ENCODE data around the gene ITGAD. TPM values are rescaled to one million over a fixed set of nuclear protein-coding genes. Genes with fewer than 3 reads are reported as not detected.

ITGAD gene
- total RNA-seq, 2 experiments from 2014 or later = not detected

DNA sequence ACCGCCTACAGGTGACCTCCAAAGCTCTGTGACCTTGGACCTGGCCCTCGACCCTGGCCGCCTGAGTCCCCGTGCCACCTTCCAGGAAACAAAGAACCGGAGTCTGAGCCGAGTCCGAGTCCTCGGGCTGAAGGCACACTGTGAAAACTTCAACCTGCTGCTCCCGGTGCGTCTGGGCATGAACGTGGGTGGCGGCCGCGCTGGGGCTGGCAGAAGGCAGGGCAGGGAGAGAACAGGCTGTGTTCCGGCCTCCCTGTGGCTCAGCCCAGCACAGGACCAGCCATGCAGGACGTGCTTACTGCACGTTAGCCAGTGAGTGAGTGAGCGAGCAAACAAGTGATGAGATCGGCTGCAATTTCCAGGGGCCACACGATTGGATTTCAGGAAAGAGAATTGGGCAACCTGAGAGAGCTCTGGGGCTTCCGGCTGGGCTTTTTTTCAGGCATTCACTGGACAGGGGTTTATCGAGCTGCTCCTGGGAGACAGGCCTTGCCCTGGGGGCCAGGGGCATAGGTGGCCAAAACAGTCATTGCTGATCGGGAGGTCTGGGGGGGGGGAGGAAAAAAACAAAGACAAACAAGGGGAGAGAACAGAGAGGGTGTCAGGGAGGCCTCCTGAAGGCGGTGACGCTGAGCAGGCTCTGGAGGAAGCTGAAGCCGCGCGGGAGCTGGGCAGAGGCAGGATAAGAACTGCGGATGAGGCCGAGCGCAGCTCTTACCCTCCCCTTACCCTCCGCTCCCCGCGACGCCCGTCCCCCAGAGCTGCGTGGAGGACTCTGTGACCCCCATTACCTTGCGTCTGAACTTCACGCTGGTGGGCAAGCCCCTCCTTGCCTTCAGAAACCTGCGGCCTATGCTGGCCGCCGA is 21.3 kb upstream of the ITGAD start:
- Mint-ChIP-seq H3K4me3 (no peak overlapping the region), H3K27ac (no peak overlapping the region), H3K27me3 (no peaks in the 10 kb centered on the region), H3K9me3 (ENCODE audit: low read depth) (no peaks in the 10 kb centered on the region), H3K36me3 (ENCODE audit: low read depth) (no peaks in the 10 kb centered on the region), H3K4me1 (peaks cover 7% of the 10 kb centered on the region)
- ChIA-PET POLR2A (no interaction called here), CTCF (no interaction called here)
- no peak for ATAC-seq
- intact Hi-C loops (cut with DNase I, micrococcal nuclease) = no loop called here
- no peak for DNase-seq

DNA sequence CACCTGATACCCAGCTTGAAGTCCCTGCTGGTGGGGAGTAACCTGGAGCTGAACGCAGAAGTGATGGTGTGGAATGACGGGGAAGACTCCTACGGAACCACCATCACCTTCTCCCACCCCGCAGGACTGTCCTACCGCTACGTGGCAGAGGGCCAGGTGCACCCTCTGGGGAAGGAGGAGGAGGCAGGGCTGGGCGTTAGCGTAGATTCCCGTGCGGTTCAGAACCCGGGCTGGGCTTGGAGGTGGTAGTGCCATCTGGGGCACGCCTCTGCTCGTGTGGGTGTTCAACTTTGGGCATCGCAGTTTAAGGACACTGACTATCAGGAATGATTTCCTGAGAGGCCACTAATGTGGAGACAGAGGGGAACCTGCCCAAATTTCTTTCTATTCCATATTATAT is 19.9 kb upstream of the ITGAD start:
- ChIA-PET CTCF (interaction anchor here (2.3 kb wide), 1 partner anchor 10 kb away, joined by 11 read pairs; no protein-coding TSS in a partner anchor), POLR2A (no interaction called here)
- ATAC-seq = no peak
- Mint-ChIP-seq H3K27ac (no peak overlapping the region), H3K27me3 (no peaks in the 10 kb centered on the region), H3K4me1 (no peaks in the 10 kb centered on the region), H3K4me3 (no peak overlapping the region), H3K36me3 (ENCODE audit: low read depth) (no peaks in the 10 kb centered on the region), H3K9me3 (ENCODE audit: low read depth) (no peaks in the 10 kb centered on the region)
- DNase-seq = no peak
- intact Hi-C loops (cut with DNase I, micrococcal nuclease) = no loop called here

DNA sequence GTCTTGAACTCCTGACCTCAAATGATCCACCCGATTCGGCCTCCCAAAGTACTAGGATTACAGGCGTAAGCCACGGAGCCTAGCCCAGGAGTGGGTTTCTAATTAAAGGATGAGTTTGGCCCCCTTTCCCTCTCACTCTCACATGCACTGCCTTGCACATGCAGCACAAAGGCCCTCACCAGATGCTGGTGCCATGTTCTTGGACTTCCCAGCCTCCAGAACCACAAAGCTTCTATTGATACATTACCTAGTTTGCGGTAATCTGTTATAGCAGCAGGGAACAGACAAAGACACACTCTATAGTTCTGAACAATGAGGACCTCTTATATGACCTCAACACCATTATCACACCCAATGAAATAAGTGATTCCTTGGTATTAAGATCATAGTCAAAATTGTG is 17.9 kb upstream of the ITGAD start:
- Mint-ChIP-seq H3K9me3 (ENCODE audit: low read depth) (no peaks in the 10 kb centered on the region), H3K36me3 (ENCODE audit: low read depth) (no peaks in the 10 kb centered on the region), H3K27ac (no peak overlapping the region), H3K4me1 (no peaks in the 10 kb centered on the region), H3K27me3 (no peaks in the 10 kb centered on the region), H3K4me3 (no peak overlapping the region)
- ATAC-seq = no peak
- ChIA-PET POLR2A (no interaction called here), CTCF (interaction anchor here (1.0 to 1.4 kb wide), 2 partner anchors 10 to 81 kb away, joined by 3 to 5 read pairs; no protein-coding TSS in a partner anchor)
- intact Hi-C loops (cut with DNase I, micrococcal nuclease) = no loop called here
- DNase-seq = no peak

DNA sequence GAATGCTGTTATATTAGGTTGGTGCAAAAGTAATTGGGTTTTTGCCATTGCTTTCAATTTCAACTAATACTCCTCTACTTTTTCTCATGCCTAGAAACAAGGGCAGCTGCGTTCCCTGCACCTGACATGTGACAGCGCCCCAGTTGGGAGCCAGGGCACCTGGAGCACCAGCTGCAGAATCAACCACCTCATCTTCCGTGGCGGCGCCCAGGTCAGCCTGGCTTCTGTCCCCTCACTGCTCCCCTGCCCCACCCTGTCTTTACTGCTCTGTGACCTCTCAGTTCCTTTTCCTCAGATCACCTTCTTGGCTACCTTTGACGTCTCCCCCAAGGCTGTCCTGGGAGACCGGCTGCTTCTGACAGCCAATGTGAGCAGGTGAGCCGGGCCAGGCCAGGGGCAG is 16.4 kb upstream of the ITGAD start:
- no peak overlapping the region for H3K4me3 Mint-ChIP-seq
- H3K27ac Mint-ChIP-seq = no peak overlapping the region
- no peaks in the 10 kb centered on the region for H3K36me3 Mint-ChIP-seq (ENCODE audit: low read depth)
- H3K27me3 Mint-ChIP-seq = no peaks in the 10 kb centered on the region
- DNase-seq = no peak
- intact Hi-C loops (cut with DNase I, micrococcal nuclease) = no loop called here
- no peak for ATAC-seq
- ChIA-PET POLR2A (no interaction called here), CTCF (interaction anchor here (1.4 kb wide), 1 partner anchor 9 kb away, joined by 5 read pairs; no protein-coding TSS in a partner anchor)
- no peaks in the 10 kb centered on the region for H3K4me1 Mint-ChIP-seq
- H3K9me3 Mint-ChIP-seq (ENCODE audit: low read depth) = no peaks in the 10 kb centered on the region

DNA sequence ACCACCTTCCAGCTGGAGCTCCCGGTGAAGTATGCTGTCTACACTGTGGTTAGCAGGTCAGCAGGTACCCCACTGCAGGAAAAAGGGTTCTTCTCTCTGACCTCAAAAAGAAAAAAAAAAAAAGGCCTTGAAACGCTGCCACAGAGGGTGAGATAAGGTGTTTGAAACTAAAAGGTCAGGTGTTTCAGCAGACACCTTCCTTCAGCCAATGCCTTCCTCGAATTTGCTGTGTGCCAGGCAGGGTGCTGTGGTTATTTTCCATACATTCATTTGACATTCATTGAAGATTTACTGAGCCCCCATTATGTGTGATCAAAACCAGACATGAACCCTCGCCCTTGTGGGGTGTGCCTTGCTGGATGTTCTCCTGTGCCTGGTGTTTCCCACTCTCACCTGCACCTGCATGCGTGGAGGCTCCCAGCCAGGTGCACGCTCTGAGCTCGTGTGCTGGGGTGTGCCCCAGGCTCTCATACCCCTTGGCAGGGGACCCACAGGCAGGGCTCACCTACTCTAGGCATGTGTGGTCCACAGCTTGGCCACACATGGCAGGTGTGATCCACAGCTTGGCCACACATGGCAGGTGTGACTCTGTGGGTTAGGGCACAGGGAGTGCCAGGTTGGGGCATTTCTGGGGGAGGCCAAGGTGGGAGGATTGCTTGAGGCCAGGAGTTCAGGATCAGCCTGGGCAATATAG is 15.8 kb upstream of the ITGAD start:
- intact Hi-C loops (cut with DNase I, micrococcal nuclease) = no loop called here
- H3K9me3 Mint-ChIP-seq (ENCODE audit: low read depth) = no peaks in the 10 kb centered on the region
- H3K27me3 Mint-ChIP-seq = no peaks in the 10 kb centered on the region
- H3K4me1 Mint-ChIP-seq = no peaks in the 10 kb centered on the region
- CTCF ChIA-PET = interaction anchor here (0.6 kb wide), 1 partner anchor 434 kb away, joined by 3 read pairs; no protein-coding TSS in a partner anchor
- ATAC-seq (no peak), DNase-seq (no peak)
- H3K36me3 Mint-ChIP-seq (ENCODE audit: low read depth) = no peaks in the 10 kb centered on the region
- no peak overlapping the region for H3K27ac Mint-ChIP-seq
- POLR2A ChIA-PET = no interaction called here
- no peak overlapping the region for H3K4me3 Mint-ChIP-seq

DNA sequence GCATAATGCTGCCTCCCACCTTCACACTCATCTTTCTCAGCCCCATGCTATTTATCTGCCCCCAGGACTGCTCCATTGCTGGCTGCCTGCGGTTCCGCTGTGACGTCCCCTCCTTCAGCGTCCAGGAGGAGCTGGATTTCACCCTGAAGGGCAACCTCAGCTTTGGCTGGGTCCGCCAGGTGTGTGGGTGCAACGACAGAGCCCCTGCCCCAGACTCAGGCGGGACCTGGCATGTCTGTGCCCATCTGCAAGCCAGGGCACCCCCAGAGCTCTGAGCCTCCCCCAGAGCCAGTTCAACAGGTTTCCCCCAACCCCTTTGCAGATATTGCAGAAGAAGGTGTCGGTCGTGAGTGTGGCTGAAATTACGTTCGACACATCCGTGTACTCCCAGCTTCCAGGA is 12.9 kb upstream of the ITGAD start:
- intact Hi-C loops (cut with DNase I, micrococcal nuclease) = loop anchor here in 1 of 2 experiments (10.0 kb wide), 1 partner anchor 165 kb away; the partner anchor contains the start of genes PYDC1 and TRIM72
- ChIA-PET POLR2A (no interaction called here), CTCF (no interaction called here)
- Mint-ChIP-seq H3K4me1 (peaks cover 3% of the 10 kb centered on the region), H3K36me3 (ENCODE audit: low read depth) (no peaks in the 10 kb centered on the region), H3K4me3 (no peak overlapping the region), H3K27me3 (peaks cover 5% of the 10 kb centered on the region), H3K9me3 (ENCODE audit: low read depth) (no peaks in the 10 kb centered on the region), H3K27ac (no peak overlapping the region)
- ATAC-seq = no peak
- DNase-seq = no peak

DNA sequence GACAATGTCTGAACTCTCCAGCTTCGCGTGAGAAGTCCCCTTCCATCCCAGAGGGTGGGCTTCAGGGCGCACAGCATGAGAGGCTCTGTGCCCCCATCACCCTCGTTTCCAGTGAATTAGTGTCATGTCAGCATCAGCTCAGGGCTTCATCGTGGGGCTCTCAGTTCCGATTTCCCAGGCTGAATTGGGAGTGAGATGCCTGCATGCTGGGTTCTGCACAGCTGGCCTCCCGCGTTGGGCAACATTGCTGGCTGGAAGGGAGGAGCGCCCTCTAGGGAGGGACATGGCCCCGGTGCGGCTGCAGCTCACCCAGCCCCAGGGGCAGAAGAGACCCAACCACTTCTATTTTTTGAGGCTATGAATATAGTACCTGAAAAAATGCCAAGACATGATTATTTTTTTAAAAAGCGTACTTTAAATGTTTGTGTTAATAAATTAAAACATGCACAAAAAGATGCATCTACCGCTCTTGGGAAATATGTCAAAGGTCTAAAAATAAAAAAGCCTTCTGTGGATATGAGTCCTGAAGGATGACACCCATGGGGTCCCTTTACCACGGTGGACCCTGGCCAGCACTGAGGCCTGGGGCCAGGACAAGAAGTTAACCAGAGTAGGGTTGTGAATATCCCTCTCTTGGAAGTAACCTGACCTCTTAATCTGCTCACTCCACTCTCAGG is 10.5 kb upstream of the ITGAD start:
- peak; percentile 85 for DNase-seq
- ATAC-seq = peak; percentile 63
- Mint-ChIP-seq H3K27me3 (peaks cover 9% of the 10 kb centered on the region), H3K9me3 (ENCODE audit: low read depth) (no peaks in the 10 kb centered on the region), H3K27ac (no peak overlapping the region), H3K4me3 (no peak overlapping the region), H3K36me3 (ENCODE audit: low read depth) (no peaks in the 10 kb centered on the region), H3K4me1 (peaks cover 25% of the 10 kb centered on the region)
- CTCF ChIA-PET = interaction anchor here (0.6 to 2.5 kb wide), 8 partner anchors 9 to 397 kb away, joined by 3 to 11 read pairs (median 3); partner anchors contain the start of gene HSD3B7
- intact Hi-C loops (cut with DNase I, micrococcal nuclease) = loop anchor here (2.0 to 10.0 kb wide), 2 partner anchors 166 to 168 kb away; partner anchors contain the start of genes PYDC1 (in 2 of the 2) and TRIM72 (in 1 of the 2)
- POLR2A ChIA-PET = interaction anchor here (0.9 to 1.5 kb wide), 3 partner anchors 182 to 202 kb away, joined by 3 to 7 read pairs (median 5); no protein-coding TSS in a partner anchor

DNA sequence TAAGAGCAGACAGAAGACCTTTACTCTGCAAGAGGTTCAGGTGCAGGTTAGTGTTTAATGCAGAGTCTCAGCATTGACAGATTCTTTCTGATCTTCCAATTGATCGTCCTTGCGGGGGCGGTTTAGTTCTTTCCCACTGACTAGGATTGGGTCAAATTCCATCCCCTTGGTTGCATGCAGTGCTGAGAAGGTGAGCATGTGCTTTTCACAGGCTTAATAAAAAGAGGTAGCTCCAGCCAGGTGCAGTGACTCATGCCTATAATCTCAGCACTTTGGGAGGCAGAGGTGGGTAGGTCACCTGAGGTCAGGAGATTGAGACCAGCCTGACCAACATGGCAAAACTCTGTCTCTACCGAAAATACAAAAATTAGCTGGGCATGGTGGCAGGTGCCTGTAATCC is 7.5 kb upstream of the ITGAD start:
- intact Hi-C loops (cut with DNase I, micrococcal nuclease) = loop anchor here (1.0 to 10.0 kb wide), 7 partner anchors 31 to 482 kb away; partner anchors contain the start of genes ITGAX (in 1 of the 2), PYCARD (in 1 of the 2), PYDC1 (in 1 of the 2) and TRIM72 (in 1 of the 2)
- no peak for DNase-seq
- peaks cover 25% of the 10 kb centered on the region for H3K4me1 Mint-ChIP-seq
- H3K9me3 Mint-ChIP-seq (ENCODE audit: low read depth) = no peaks in the 10 kb centered on the region
- no peak overlapping the region for H3K27ac Mint-ChIP-seq
- POLR2A ChIA-PET = interaction anchor here (0.6 to 1.2 kb wide), 6 partner anchors 31 to 484 kb away, joined by 3 to 7 read pairs (median 6); partner anchors contain the start of gene FUS
- ATAC-seq = no peak
- CTCF ChIA-PET = interaction anchor here (1.0 to 2.1 kb wide), 4 partner anchors 10 to 70 kb away, joined by 3 to 5 read pairs (median 4); no protein-coding TSS in a partner anchor
- peaks cover 12% of the 10 kb centered on the region for H3K27me3 Mint-ChIP-seq
- H3K36me3 Mint-ChIP-seq (ENCODE audit: low read depth) = no peaks in the 10 kb centered on the region
- no peak overlapping the region for H3K4me3 Mint-ChIP-seq

DNA sequence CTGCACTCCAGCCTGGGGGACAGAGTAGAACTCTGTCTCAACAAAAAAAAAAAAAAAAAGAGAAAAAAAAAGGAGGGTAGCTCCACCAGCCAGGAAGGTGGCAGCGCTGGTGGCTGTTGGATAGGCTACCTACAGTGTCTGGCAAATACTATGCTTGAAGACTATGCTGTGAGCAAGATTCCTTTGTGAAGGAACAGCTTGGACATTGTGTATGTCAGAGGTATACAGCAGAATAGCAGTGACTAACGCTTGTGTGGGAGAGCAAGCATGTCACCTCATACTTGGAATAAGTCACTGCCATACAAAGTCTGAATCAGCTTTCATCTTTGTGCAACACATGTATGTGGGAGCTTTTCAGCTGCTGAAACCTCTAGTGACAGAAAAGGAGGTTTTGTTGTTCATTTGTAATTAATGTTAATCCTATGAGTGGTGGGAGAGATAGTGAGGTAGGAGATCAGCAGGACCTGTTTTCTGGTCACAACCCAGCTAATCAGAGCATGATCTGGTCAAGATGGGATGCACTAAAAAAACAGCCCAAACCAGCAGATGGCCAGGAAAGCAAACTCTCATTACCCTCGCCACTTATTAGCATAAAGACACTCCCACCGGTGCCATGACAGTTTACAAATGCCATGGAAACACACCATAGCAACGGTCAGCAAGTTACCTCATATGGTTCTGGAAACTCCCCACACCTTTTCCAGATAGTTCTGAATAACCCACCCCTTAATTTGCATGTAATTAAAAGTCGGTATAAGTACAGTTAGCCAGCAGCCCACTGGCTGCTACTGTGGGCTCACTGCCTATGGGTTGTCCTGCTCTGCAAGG is 6.8 kb upstream of the ITGAD start:
- Mint-ChIP-seq H3K27ac (no peak overlapping the region), H3K27me3 (peaks cover 12% of the 10 kb centered on the region), H3K4me3 (no peak overlapping the region), H3K4me1 (peaks cover 25% of the 10 kb centered on the region), H3K36me3 (ENCODE audit: low read depth) (no peaks in the 10 kb centered on the region), H3K9me3 (ENCODE audit: low read depth) (no peaks in the 10 kb centered on the region)
- intact Hi-C loops (cut with DNase I, micrococcal nuclease) = loop anchor here (1.0 to 10.0 kb wide), 7 partner anchors 32 to 481 kb away; partner anchors contain the start of genes ITGAX (in 1 of the 2), PYCARD (in 1 of the 2), PYDC1 (in 1 of the 2) and TRIM72 (in 1 of the 2)
- peak; percentile 96 for ATAC-seq
- ChIA-PET CTCF (interaction anchor here (1.0 to 2.1 kb wide), 4 partner anchors 9 to 70 kb away, joined by 3 to 5 read pairs (median 4); no protein-coding TSS in a partner anchor), POLR2A (interaction anchor here (0.6 to 1.2 kb wide), 6 partner anchors 32 to 483 kb away, joined by 3 to 7 read pairs (median 6); partner anchors contain the start of gene FUS)
- DNase-seq = peak; percentile 50

DNA sequence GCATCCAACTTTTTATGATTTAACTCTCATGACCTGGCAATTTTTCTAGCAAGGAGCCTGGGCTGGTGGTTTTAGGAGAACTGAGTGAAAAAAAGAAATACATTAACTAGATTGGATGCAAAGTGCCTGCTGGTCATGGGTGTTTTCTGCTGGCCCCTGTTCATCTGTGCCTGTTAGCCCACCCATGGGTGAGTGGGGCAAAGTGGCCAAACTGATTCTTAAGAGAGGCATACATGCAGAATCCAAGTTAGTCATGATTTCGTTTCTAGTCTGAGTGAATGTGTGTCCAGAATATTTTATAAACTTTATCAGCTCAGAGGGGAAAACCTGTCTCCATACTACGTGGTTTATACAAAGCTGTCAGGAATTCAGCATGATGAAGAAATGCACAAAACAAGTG is 4.6 kb upstream of the ITGAD start:
- H3K4me3 Mint-ChIP-seq = no peak overlapping the region
- CTCF ChIA-PET = interaction anchor here (0.6 kb wide), 1 partner anchor 30 kb away, joined by 3 read pairs; no protein-coding TSS in a partner anchor
- H3K4me1 Mint-ChIP-seq = peaks cover 25% of the 10 kb centered on the region
- H3K27ac Mint-ChIP-seq = no peak overlapping the region
- no peaks in the 10 kb centered on the region for H3K36me3 Mint-ChIP-seq (ENCODE audit: low read depth)
- DNase-seq (no peak), ATAC-seq (no peak)
- POLR2A ChIA-PET = no interaction called here
- intact Hi-C loops (cut with DNase I, micrococcal nuclease) = loop anchor here (5.0 to 10.0 kb wide), 3 partner anchors 174 to 479 kb away; partner anchors contain the start of genes PYCARD (in 1 of the 2), PYDC1 (in 1 of the 2) and TRIM72 (in 1 of the 2)
- peaks cover 8% of the 10 kb centered on the region for H3K27me3 Mint-ChIP-seq
- no peaks in the 10 kb centered on the region for H3K9me3 Mint-ChIP-seq (ENCODE audit: low read depth)

All from activated CD4-positive, alpha-beta T cell treated with anti-CD3 and anti-CD28 coated beads for 36 hours (primary cell).